OCI-LY7 (cell line): Measurements from ENCODE around the gene CRB1. TPM values are rescaled to one million over a fixed set of nuclear protein-coding genes. Genes with fewer than 3 reads are reported as not detected.

ENCODE experiments used
- BruUV-seq: library from RNA; stranded (reverse); fragments of 400-500 nt; replicated peaks from 2 replicates; lab custom pipeline; 2021; lab: Mats Ljungman, UMichigan
- CTCF ChIA-PET: fragments of 300-600 bp; sonication (Branson Sonifier 250); formaldehyde crosslinking; loops from one replicate; lab custom pipeline; 2022; ENCODE audit warnings: antibody characterized with exemption; ENCODE audit not compliant: unreplicated experiment; lab: Charles Lee
- POLR2A ChIA-PET: fragments of 300-600 bp; sonication (Branson Sonifier 250); formaldehyde crosslinking; loops from one replicate; lab custom pipeline; 2022; ENCODE audit warnings: antibody characterized with exemption; lab: Charles Lee
- DNase-seq: peaks from one replicate; pipeline ENCODE4 v3.0.0-alpha.2; 2015; ENCODE audit warnings: low spot score
- H2AFZ ChIP-seq: fragments of 200-600 bp; sonication (generic), shearing (Covaris generic); 2 replicates; pipeline ENCODE4 v1.6.1; 2014; ENCODE audit warnings: mild to moderate bottlenecking, antibody characterized with exemption, low read length, moderate library complexity
- H3K27ac ChIP-seq: fragments of 200-600 bp; sonication (generic); 2 replicates; pipeline ENCODE4 v1.5.1; 2014; ENCODE audit warnings: mixed run types, low read depth, mild to moderate bottlenecking, moderate library complexity, low read length, inconsistent platforms; ENCODE audit not compliant: poor library complexity, severe bottlenecking
- H3K36me3 ChIP-seq: fragments of 200-600 bp; sonication (generic); 2 replicates; pipeline ENCODE4 v1.6.1; 2014; ENCODE audit warnings: mild to moderate bottlenecking, antibody characterized with exemption, low read length, moderate library complexity, mixed read lengths; ENCODE audit not compliant: insufficient read depth
- H3K4me1 ChIP-seq: fragments of 200-600 bp; sonication (generic); 2 replicates; pipeline ENCODE4 v1.5.1; 2014; ENCODE audit warnings: mild to moderate bottlenecking, low read length; ENCODE audit not compliant: insufficient read depth, poor library complexity, severe bottlenecking
- H3K4me2 ChIP-seq: fragments of 200-600 bp; sonication (generic); 2 replicates; pipeline ENCODE4 v1.6.1; 2014; ENCODE audit warnings: mild to moderate bottlenecking, low read length
- H3K4me3 ChIP-seq: fragments of 200-600 bp; sonication (generic); 2 replicates; pipeline ENCODE4 v1.5.1; 2014; ENCODE audit warnings: mild to moderate bottlenecking, low read depth, low read length; ENCODE audit not compliant: poor library complexity, severe bottlenecking
- H3K79me2 ChIP-seq: fragments of 200-600 bp; sonication (generic); 2 replicates; pipeline ENCODE4 v1.6.1; 2016; ENCODE audit warnings: low read depth, mild to moderate bottlenecking, low read length, moderate library complexity, mixed read lengths; ENCODE audit not compliant: insufficient read depth
- H3K9me2 ChIP-seq: fragments of 200-600 bp; sonication (generic); 2 replicates; pipeline ENCODE4 v1.6.1; 2016; ENCODE audit warnings: mild to moderate bottlenecking, low read length, mixed read lengths; ENCODE audit not compliant: insufficient read depth
- H3K9me3 ChIP-seq: fragments of 200-600 bp; sonication (generic); 2 replicates; pipeline ENCODE4 v1.6.1; 2014; ENCODE audit warnings: mild to moderate bottlenecking, mixed run types, low read length, mixed read lengths
- H4K20me1 ChIP-seq: fragments of 200-600 bp; sonication (generic); 2 replicates; pipeline ENCODE4 v1.6.1; 2014; ENCODE audit warnings: mild to moderate bottlenecking, antibody characterized with exemption, low read length, moderate library complexity, mixed read lengths; ENCODE audit not compliant: insufficient read depth
- EZH2phosphoT487 ChIP-seq: fragments of 200-600 bp; sonication (generic); IDR thresholded peaks from 2 replicates; pipeline ENCODE4 v1.6.1; 2018; ENCODE audit warnings: low read depth, borderline replicate concordance, mild to moderate bottlenecking, mixed run types, antibody characterized with exemption, low read length, moderate library complexity, mixed read lengths
- intact Hi-C: fragments of 100-400 bp; cut with micrococcal nuclease; formaldehyde crosslinking; loops from one replicate; pipeline ENCODE4 v1.10.0; 2022; ENCODE audit not compliant: unreplicated experiment
- total RNA-seq, 2 experiments: library from RNA; depleted of rRNA in 1 of 2; stranded (reverse); fragments of >200 nt in 1 of 2; shearing (Covaris generic) in 1 of 2; gene quantifications; 2 replicates each; pipeline ENCODE4 v1.2.3, GENCODE V29; 2014 to 2022
- TF ChIP-seq, protein P1 (sequence below): fragments of 200-600 bp; sonication (generic); conservative IDR thresholded peaks from 2 replicates; pipeline ENCODE4 v1.5.1; 2014; ENCODE audit warnings: mild to moderate bottlenecking, antibody characterized with exemption, low read length, moderate library complexity, mixed read lengths

CRB1 gene
- total RNA-seq, 2 experiments from 2014 or later: 0.25 TPM; not detected in 1

DNA sequence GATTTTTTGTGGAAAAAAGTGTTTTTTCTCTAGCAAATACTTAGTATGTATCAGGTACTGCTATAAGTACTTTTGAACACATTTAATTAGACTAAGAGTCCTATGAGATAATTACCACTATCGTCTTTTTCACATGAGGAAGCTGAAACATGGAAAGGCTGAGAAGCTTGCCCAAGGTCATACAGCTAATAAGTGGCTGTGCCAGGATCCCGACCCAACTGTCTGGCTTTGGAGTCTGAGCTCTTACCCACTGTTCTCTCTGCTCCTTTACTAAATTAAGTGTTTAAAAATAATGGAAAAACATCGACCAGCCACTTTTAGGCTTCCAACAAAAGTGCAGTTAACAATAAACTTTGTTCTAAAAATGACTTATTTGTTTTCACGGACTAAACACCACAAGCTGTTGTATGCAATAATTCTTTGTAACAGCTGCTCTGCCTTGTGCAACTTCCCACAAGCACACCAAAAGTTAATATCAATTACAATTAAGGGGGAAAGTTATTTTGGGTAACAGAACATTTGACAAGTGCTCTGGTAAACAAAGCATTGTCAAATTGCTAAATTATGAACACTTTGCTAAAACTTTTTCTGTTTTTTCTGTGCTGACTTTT, 75.7 kb downstream of the CRB1 start:
- no peak for TF ChIP-seq EZH2phosphoT487
- TF ChIP-seq, protein P1, sequence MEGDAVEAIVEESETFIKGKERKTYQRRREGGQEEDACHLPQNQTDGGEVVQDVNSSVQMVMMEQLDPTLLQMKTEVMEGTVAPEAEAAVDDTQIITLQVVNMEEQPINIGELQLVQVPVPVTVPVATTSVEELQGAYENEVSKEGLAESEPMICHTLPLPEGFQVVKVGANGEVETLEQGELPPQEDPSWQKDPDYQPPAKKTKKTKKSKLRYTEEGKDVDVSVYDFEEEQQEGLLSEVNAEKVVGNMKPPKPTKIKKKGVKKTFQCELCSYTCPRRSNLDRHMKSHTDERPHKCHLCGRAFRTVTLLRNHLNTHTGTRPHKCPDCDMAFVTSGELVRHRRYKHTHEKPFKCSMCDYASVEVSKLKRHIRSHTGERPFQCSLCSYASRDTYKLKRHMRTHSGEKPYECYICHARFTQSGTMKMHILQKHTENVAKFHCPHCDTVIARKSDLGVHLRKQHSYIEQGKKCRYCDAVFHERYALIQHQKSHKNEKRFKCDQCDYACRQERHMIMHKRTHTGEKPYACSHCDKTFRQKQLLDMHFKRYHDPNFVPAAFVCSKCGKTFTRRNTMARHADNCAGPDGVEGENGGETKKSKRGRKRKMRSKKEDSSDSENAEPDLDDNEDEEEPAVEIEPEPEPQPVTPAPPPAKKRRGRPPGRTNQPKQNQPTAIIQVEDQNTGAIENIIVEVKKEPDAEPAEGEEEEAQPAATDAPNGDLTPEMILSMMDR: no peak
- no peaks in the 10 kb centered on the region for H4K20me1 ChIP-seq
- ChIA-PET CTCF (no interaction called here), POLR2A (interaction anchor here (0.6 to 1.3 kb wide), 3 partner anchors 11 to 311 kb away, joined by 3 to 5 read pairs (median 5); no protein-coding TSS in a partner anchor)
- H3K9me2 ChIP-seq: no peaks in the 10 kb centered on the region
- BruUV-seq: no TSS peak
- no peaks in the 10 kb centered on the region for H3K79me2 ChIP-seq
- no peak overlapping the region for H3K4me3 ChIP-seq
- DNase-seq: no peak
- intact Hi-C loops: no loop called here
- no peaks in the 10 kb centered on the region for H3K9me3 ChIP-seq
- H3K4me1 ChIP-seq: no peaks in the 10 kb centered on the region
- H3K36me3 ChIP-seq: no peaks in the 10 kb centered on the region
- H2AFZ ChIP-seq: no peak overlapping the region
- no peak overlapping the region for H3K4me2 ChIP-seq
- no peak overlapping the region for H3K27ac ChIP-seq

DNA sequence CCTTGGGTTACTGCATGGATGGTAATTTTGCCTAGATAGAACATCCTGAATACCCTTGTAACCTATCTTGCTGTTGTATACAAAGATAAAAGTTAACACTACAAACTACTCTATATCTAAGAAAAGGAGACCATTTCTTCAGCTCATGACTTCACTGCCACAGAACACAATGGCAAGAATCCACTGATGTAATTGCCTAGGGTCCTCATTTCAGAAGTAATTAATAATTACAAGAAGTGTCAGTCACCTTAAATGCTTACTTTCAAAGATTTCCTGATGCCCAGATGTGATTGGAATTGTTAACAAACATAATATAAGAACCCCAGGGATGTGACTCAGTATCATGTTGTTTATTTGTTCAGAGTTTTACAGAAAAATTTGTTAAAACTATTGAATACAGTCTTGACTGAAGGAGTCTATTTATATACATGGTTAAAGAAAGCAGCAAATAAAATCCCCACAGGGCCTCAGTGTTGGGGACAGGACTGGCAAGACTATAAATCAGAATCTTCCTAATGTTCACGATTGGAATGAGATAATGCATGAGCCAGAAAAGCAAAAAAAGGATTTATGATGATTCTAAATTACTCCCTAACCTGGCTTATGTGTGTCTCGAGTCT, 83.9 kb downstream of the CRB1 start:
- Histone ChIP-seq H3K27ac (no peak overlapping the region), H3K79me2 (no peaks in the 10 kb centered on the region), H3K4me2 (no peak overlapping the region), H4K20me1 (no peaks in the 10 kb centered on the region), H3K9me2 (no peaks in the 10 kb centered on the region), H3K9me3 (no peaks in the 10 kb centered on the region), H3K36me3 (no peaks in the 10 kb centered on the region), H3K4me3 (no peak overlapping the region), H3K4me1 (no peaks in the 10 kb centered on the region), H2AFZ (no peak overlapping the region)
- BruUV-seq: no TSS peak
- DNase-seq: no peak
- TF ChIP-seq EZH2phosphoT487: no peak
- TF ChIP-seq, protein P1: no peak
- CTCF ChIA-PET: no interaction called here
- POLR2A ChIA-PET: no interaction called here
- intact Hi-C loops: no loop called here
